ENCODE results near the gene FAM107B.

DNA sequence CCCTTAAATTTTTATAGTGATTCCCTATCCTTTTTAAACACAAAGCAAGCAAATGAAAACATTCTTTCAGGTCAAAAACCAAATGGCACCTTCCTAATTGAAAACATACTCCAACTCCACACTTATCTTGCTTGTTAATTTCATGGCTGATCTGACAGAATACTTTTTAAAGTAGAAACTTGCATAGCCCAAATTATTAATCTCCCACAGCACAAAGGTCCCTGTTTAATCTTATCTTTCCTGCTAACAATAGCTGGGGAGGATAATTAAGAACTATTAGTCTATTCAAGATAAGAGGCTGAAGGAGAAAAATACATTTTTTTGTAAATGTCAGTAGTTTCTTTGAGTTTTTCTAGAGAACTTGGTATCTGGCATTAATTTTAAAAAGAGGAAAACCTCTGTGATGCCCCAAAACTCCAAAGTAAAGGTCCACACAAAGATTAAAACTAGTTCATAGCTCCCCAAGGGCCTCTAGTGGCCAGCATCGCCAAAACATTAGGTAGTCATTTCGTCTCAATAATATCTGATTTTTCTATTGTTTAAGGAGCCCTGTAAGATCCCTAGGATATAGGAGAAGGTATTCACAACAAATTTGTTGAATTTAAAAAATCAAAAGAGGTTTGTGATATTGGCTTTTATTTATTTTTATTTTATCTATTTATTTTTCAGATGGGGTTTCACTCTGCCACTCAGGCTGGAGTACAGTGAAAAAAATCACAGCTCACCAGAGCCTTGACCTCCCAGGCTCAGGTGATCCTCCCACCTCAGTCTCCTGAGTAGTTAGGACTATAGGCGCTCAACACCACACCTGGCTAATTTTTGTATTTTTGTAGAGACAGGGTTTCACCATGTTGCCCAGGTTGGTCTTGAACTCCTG is 48.4 kb upstream of the FAM107B start:
- TF ChIP-seq POLR2AphosphoS5 (IDR thresholded peaks at IDR 0.05; ENCODE audit: low read depth, low read length) = no peak
- no peak for TF ChIP-seq TAF1 (IDR thresholded peaks at IDR 0.05; ENCODE audit: low read depth, low read length)
- no peak for TF ChIP-seq SPI1 (IDR thresholded peaks at IDR 0.05; ENCODE audit: low read depth, low read length)
- no peak for TF ChIP-seq POLR2A (IDR thresholded peaks at IDR 0.05; ENCODE audit: low read depth, low read length)
- no peak for TF ChIP-seq POU2F2 (IDR thresholded peaks at IDR 0.05; ENCODE audit: low read depth, low read length)
